Spinal cord (tissue), 10 donors: ENCODE measurements around the gene PPP4R2. TPM values are rescaled to one million over a fixed set of nuclear protein-coding genes. Genes with fewer than 3 reads are reported as not detected.

ENCODE experiments used
- DNase-seq, 6 donors: peaks; one replicate each; pipeline versions ENCODE4 v3.0.0 to v3.0.0-alpha.2; 2013 to 2015; ENCODE audit warnings: low spot score in 6 of 6, low read depth in 4 of 6
- H3K27ac ChIP-seq: one replicate; pipeline ENCODE4 v1.5.1; 2013; ENCODE audit warnings: low read depth, low read length, control low read depth
- H3K27me3 ChIP-seq: one replicate; pipeline ENCODE4 v1.6.1; 2013; ENCODE audit warnings: low read length; ENCODE audit not compliant: control insufficient read depth, insufficient read depth
- H3K36me3 ChIP-seq: one replicate; pipeline ENCODE4 v1.6.1; 2013; ENCODE audit warnings: low read length; ENCODE audit not compliant: control insufficient read depth, insufficient read depth
- H3K4me1 ChIP-seq: one replicate; pipeline ENCODE4 v1.6.1; 2013; ENCODE audit warnings: low read length; ENCODE audit not compliant: control insufficient read depth, insufficient read depth
- H3K4me3 ChIP-seq: one replicate; pipeline ENCODE4 v1.5.1; 2013; ENCODE audit warnings: low read depth, low read length, control low read depth
- H3K9me3 ChIP-seq: one replicate; pipeline ENCODE4 v1.6.1; 2013; ENCODE audit warnings: low read length; ENCODE audit not compliant: control insufficient read depth, insufficient read depth
- WGBS: methylation state at CpG from one replicate; pipeline ENCODE4 v1.1.5; 2013; ENCODE audit warnings: missing lambda C conversion rate; ENCODE audit not compliant: insufficient coverage; 5-methylcytosine and 5-hydroxymethylcytosine counted together
- polyA plus RNA-seq, 2 donors: library from polyadenylated mRNA; unstranded; fragments of 120-200 nt; gene quantifications; one replicate each; pipeline ENCODE4 v1.2.1, GENCODE V29; 2013; ENCODE audit not compliant: insufficient read length in 2 of 2
- total RNA-seq, 2 donors: library from RNA; depleted of rRNA in 1 of 2; stranded (reverse); fragments of 120-200 nt in 1 of 2; fragments of >200 nt in 1 of 2; gene quantifications; one replicate each; pipeline versions ENCODE4 v1.2.3 to v1.2.4, GENCODE V29; 2013 to 2014
- donor health status: healthy.

The PPP4R2 gene
- total and polyA plus RNA-seq, 4 donors = 37.7 to 94.7 (median 58.8) TPM

DNA sequence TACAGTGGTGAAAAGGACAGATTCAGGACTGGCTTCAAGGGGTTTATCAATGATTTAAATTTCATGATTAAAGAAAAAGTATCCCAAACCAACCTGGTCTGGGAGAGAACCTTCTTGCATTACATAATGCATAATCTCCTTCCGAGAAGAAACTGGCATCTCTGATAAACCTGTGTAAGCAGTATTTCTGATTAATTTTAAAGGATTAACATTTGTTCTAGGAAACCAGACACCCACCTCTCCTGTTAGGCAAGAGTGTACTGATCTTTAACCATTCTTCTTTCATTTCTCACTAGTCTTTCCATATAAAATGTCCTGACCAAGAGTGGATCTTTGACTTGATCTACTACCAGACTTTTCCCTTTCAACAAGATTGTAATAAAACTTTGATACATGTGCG, 22.8 kb upstream of the PPP4R2 start:
- no peaks in the 10 kb centered on the region for H3K27me3 ChIP-seq
- H3K9me3 ChIP-seq = no peaks in the 10 kb centered on the region
- no peaks in the 10 kb centered on the region for H3K4me1 ChIP-seq
- no CpG with 5 or more reads among the region's 2 CpGs for WGBS
- no peak for DNase-seq
- no peaks in the 10 kb centered on the region for H3K36me3 ChIP-seq
- H3K4me3 ChIP-seq = no peak overlapping the region
- no peak overlapping the region for H3K27ac ChIP-seq

DNA sequence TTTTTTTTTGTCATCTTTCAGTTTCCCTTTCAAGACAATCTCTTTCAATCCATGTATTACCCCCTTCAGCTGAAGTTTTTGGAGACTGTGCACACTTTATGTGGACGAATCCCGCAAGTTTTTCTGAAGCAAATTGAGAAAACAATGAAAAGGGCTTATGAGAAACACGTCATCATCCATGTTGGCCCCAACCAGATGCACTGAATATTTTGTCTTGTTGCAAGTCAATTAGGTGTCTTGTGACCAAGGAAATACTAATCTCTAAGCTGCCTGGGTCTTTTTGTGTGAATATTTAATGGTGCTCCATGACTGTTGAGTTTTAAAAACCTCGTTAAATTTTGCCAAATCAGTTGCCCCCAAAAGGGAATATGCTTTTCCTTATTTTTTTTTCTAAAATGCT, 21.7 kb upstream of the PPP4R2 start:
- H3K4me3 ChIP-seq = no peak overlapping the region
- no peaks in the 10 kb centered on the region for H3K36me3 ChIP-seq
- no peak for DNase-seq
- 100% methylated on average over 1 of the region's 4 CpGs for WGBS
- H3K27me3 ChIP-seq = no peaks in the 10 kb centered on the region
- H3K9me3 ChIP-seq = no peaks in the 10 kb centered on the region
- no peaks in the 10 kb centered on the region for H3K4me1 ChIP-seq
- no peak overlapping the region for H3K27ac ChIP-seq

DNA sequence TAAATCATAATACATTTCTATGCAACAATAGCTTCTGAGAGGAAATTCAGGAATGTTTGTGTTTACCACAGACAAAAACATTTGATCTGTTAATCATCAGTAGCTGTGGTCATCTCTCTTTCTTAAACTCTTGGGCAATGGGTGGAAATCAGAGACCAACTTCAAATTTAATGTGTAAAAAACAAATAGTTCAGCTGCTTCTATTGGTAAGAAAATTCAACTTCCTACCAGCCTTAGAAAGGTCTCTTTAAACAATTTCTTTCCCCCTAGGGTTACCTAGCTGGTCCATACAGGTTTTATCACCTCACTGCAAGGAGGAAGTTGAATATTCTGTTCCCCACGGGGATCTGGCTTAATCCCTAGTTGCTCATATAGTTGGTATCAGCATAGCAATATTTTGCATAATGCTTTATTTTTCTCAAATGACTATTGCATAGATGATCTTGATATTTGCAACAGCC, 20.3 kb upstream of the PPP4R2 start:
- DNase-seq = no peak
- no peaks in the 10 kb centered on the region for H3K27me3 ChIP-seq
- no peaks in the 10 kb centered on the region for H3K36me3 ChIP-seq
- H3K4me3 ChIP-seq = no peak overlapping the region
- H3K4me1 ChIP-seq = no peaks in the 10 kb centered on the region
- no peak overlapping the region for H3K27ac ChIP-seq
- no peaks in the 10 kb centered on the region for H3K9me3 ChIP-seq
- no CpG with 5 or more reads among the region's 1 CpG for WGBS

DNA sequence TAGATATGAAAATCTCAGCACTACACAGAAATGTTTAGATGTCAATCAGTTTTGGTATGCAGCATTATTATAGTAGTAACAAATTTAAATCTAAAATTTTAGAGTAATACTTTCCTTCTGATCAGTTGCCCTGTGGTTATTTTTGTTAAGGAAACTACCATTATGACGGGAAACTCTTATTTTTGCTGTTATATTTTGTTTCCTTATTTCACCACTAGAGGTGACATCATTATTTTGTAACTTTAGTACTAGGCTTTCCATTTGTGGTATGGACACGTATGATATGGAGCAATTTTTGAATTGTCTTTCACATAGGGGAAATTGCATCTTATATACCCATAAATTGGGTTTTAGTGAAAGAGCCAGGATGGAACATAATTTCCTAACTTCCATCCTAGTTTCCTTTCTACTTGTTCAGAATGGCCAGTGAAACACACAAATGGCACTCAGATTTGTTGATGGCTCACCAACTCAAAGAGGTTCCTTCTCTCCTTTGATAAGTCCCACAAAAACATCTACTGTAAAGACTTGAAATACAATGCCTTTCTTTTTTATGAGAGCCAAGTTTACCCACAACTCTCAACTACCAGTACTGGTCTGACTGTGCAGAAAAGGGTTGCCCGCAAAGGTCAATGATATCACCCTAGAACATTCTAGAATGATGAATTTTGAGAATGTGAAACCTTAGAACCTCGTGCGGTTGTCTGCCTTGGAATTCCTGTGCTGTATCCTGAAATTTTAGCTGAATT, 19.4 kb upstream of the PPP4R2 start:
- H3K36me3 ChIP-seq = no peaks in the 10 kb centered on the region
- DNase-seq = no peak
- no peak overlapping the region for H3K4me3 ChIP-seq
- 100% methylated on average over 2 of the region's 5 CpGs for WGBS
- H3K27ac ChIP-seq = no peak overlapping the region
- no peaks in the 10 kb centered on the region for H3K27me3 ChIP-seq
- no peaks in the 10 kb centered on the region for H3K4me1 ChIP-seq
- H3K9me3 ChIP-seq = no peaks in the 10 kb centered on the region

DNA sequence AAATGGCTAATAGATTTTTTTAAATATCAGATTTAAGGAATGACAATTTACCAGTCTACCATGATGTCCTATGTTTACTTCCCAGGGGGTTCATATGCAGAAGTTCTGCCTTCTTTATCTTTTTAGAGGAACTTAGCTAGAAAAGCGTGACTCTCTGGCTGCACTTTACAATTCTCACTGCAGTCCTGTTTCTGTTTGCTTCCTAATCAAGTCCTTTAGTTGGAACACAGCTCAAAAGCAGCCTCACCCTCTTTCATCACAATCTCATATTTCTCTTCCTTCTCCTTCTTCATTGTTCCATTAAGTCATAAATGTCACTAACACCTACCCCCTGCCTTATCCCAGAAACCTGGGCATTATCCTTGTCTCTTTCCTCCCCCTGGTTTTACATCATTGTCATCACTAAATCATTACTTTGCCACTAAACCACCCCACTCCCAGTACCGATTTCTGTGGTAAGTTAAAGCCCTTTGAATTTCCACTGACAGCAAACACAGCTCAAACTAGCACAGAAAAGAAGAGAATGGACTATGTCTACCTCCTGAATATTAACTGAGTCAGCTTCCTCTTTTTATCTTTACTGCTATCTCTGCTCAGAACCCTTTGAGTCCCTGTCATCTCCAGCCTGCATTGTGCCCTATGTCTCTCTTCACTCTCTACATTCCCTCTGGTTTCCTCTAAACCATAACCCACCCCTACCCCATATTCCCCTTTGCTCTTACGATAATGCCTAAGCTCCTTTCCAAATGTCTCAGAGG, 13.8 kb upstream of the PPP4R2 start:
- no peak for DNase-seq

DNA sequence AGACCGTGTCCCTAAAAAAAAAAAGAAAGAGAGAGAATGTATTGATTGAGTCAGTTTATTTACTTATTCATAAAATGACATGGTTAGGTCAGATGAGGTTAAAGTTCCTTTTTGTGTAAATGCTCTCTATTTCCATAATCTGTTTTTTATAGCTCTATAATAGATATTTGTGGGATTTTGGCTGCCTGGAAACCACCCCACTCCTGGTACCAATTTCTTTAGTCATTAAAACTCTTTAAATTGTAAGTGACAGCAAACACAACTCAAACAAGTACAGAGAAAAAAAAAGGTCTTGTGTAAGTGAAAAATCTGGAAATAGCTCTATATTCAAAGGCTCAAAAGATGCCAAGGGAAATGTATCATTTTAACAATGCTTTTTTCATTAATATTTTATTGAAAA, 11.0 kb upstream of the PPP4R2 start:
- DNase-seq = no peak
- no CpG with 5 or more reads among the region's 1 CpG for WGBS
- no peaks in the 10 kb centered on the region for H3K36me3 ChIP-seq
- no peak overlapping the region for H3K27ac ChIP-seq
- no peaks in the 10 kb centered on the region for H3K4me1 ChIP-seq
- peaks cover 3% of the 10 kb centered on the region for H3K9me3 ChIP-seq
- no peaks in the 10 kb centered on the region for H3K27me3 ChIP-seq
- H3K4me3 ChIP-seq = no peak overlapping the region

More for the DNA sequence above, 13.8 kb upstream of the PPP4R2 start:
- Histone ChIP-seq H3K27ac (no peak overlapping the region), H3K27me3 (no peaks in the 10 kb centered on the region), H3K4me1 (no peaks in the 10 kb centered on the region), H3K36me3 (no peaks in the 10 kb centered on the region), H3K9me3 (peaks cover 3% of the 10 kb centered on the region), H3K4me3 (no peak overlapping the region)
- 80% methylated on average over 2 of the region's 3 CpGs for WGBS

DNA sequence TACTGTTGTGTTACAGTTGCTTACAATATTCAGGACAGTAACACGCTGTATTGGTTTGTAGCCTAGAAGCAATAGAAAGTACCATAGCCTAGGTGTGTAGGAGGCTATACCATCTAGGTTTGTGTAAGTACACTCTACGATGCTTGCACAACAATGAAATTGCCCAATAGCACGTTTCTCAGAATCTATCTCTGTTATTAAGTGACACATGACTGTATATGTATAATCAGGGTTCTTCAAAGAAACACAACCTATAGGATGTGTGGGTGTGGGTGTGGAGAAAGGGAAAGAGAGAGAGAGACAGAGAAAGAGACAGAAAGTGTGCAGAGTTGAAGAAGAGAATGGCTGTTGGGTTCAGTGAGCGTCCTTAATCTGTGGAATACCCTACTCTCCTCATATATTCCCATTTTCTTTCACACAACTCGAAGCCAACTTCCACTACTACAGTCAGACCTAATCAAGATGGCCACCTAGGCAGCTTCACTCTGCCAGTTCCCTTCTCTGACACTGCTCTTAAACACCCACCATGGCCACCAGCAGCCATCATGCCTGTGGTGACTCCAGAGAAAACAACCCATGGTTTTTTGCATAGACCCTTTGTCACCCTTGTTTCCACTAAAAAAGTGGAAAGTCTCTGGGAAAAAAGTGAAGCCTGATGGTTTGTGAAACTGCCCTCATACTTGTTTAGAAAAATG, 5.8 kb upstream of the PPP4R2 start:
- Histone ChIP-seq H3K4me3 (no peak overlapping the region), H3K4me1 (peaks cover 1% of the 10 kb centered on the region), H3K27me3 (no peaks in the 10 kb centered on the region), H3K27ac (no peak overlapping the region), H3K9me3 (peaks cover 3% of the 10 kb centered on the region), H3K36me3 (no peaks in the 10 kb centered on the region)
- no peak for DNase-seq
- 100% methylated on average over 1 of the region's 5 CpGs for whole genome bisulfite sequencing

DNA sequence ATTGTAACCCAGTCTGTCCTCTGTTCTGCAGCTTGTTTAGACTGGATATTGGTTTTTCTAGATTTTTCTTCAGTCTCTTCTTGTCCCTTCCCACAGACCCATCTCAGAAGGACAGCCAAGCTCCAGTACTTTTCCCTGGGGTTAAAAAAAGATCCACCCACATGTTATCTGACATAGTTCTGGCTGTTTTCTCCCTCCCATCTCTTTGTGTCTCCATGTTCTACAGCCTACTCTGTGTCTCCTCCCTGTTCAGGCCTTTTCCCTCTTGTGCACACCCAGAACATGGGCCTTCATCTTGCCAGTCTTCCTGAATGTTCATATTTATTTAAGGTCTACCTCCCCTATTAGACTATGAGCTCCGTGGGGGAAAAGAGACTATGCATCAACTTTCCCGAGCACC, 5.1 kb upstream of the PPP4R2 start:
- Histone ChIP-seq H3K27ac (no peak overlapping the region), H3K27me3 (no peaks in the 10 kb centered on the region), H3K9me3 (no peaks in the 10 kb centered on the region), H3K4me1 (peaks cover 8% of the 10 kb centered on the region), H3K36me3 (no peaks in the 10 kb centered on the region), H3K4me3 (no peak overlapping the region)
- DNase-seq = no peak
- WGBS = 86% methylated on average over 2 of the region's 2 CpGs

DNA sequence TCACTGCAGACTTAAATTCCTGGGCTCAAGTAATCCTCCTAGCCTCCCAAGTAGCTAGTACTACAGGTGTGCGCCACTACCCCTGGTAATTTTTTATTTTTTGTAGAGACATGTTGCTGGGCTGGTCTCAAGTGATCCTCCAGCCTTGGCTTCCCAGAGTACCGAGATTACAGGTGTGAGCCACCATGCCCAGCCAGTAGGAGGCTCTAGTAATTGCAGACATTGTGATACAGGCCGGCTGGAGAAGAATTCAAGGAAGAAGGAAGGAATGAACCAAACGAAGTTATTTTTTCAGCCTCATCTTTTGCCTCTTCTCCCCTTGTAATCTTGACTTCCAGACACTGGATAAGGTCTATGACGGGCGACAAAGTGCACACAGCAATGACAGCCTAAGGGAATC, 3.2 kb upstream of the PPP4R2 start:
- Histone ChIP-seq H3K4me3 (no peak overlapping the region), H3K9me3 (no peaks in the 10 kb centered on the region), H3K36me3 (no peaks in the 10 kb centered on the region), H3K27me3 (no peaks in the 10 kb centered on the region), H3K4me1 (peaks cover 8% of the 10 kb centered on the region), H3K27ac (no peak overlapping the region)
- 100% methylated on average over 2 of the region's 6 CpGs for WGBS
- DNase-seq = no peak
